HepG2 (cell line): ENCODE results near the gene VGF. TPM values are rescaled to one million over a fixed set of nuclear protein-coding genes. Genes with fewer than 3 reads are reported as not detected.

Experiments
- ARID3A ChIP-seq: IDR thresholded peaks from 2 replicates; pipeline ENCODE4 v1.6.1; 2012; ENCODE audit warnings: low read depth, low read length, improper control_type of control experiment
- CEBPB ChIP-seq: IDR thresholded peaks from 2 replicates; pipeline ENCODE4 v1.6.1; 2011; ENCODE audit warnings: low read depth, low read length, improper control_type of control experiment, borderline replicate concordance
- FOSL1 ChIP-seq: sonication (generic); formaldehyde crosslinking; IDR thresholded peaks from 2 replicates; pipeline ENCODE4 v1.9.0; 2021; ENCODE audit warnings: missing genetic modification reagents, borderline replicate concordance
- ISL2 ChIP-seq: sonication (generic); formaldehyde crosslinking; IDR thresholded peaks from 2 replicates; pipeline ENCODE4 v1.5.0; 2020; ENCODE audit warnings: missing genetic modification reagents
- MAZ ChIP-seq, 2 experiments: sonication (generic) in 1 of 2; formaldehyde crosslinking in 1 of 2; IDR thresholded peaks; 2 replicates each; pipeline versions ENCODE4 v1.5.0 to v1.6.1; 2012 to 2020; ENCODE audit warnings: low read depth in 2 of 2, mild to moderate bottlenecking in 2 of 2, borderline replicate concordance in 1 of 2, improper control_type of control experiment in 1 of 2, low read length in 1 of 2, missing genetic modification reagents in 1 of 2, moderate library complexity in 1 of 2
- POLR2A ChIP-seq, 2 experiments: IDR thresholded peaks; 2 replicates each; pipeline ENCODE4 v1.6.1; 2011; ENCODE audit warnings: low read depth in 2 of 2, low read length in 2 of 2, mild to moderate bottlenecking in 1 of 2, moderate library complexity in 1 of 2; ENCODE audit not compliant: insufficient read depth in 1 of 2
- UBTF ChIP-seq: sonication (generic); formaldehyde crosslinking; IDR thresholded peaks from 2 replicates; pipeline ENCODE4 v1.4.0; 2020; ENCODE audit warnings: mild to moderate bottlenecking, missing genetic modification reagents
- ZBTB44 ChIP-seq: sonication (generic); formaldehyde crosslinking; IDR thresholded peaks from 2 replicates; pipeline ENCODE4 v1.4.0; 2020; ENCODE audit warnings: missing genetic modification reagents
- ZNF318 ChIP-seq: sonication (generic); formaldehyde crosslinking; IDR thresholded peaks from 2 replicates; pipeline ENCODE4 v1.4.0; 2020; ENCODE audit warnings: mild to moderate bottlenecking, missing genetic modification reagents
- ZNF501 ChIP-seq: sonication (generic); formaldehyde crosslinking; IDR thresholded peaks from 2 replicates; pipeline ENCODE4 v1.5.1; 2020; ENCODE audit warnings: mild to moderate bottlenecking, moderate library complexity, missing genetic modification reagents
- ZNF775 ChIP-seq: sonication (generic); formaldehyde crosslinking; IDR thresholded peaks from 2 replicates; pipeline ENCODE4 v1.4.0; 2020; ENCODE audit warnings: missing genetic modification reagents, mild to moderate bottlenecking, moderate library complexity, borderline replicate concordance
- ZSCAN30 ChIP-seq: sonication (generic); formaldehyde crosslinking; IDR thresholded peaks from 2 replicates; pipeline ENCODE4 v1.5.0; 2020; ENCODE audit warnings: mild to moderate bottlenecking, missing genetic modification reagents
- polyA plus RNA-seq, 8 experiments: library from polyadenylated mRNA; depleted of rRNA in 3 of 8; stranded (reverse) in 7 of 8; unstranded in 1 of 8; fragments of >200 nt; fragmentation: Illumina TruSeq in 4 of 8; extraction: Trizol in 4 of 8; gene quantifications; 2 replicates each; pipeline versions ENCODE4 v1.2.1 to v1.2.3, GENCODE V29; 2011 to 2016; ENCODE audit warnings: low read depth in 4 of 8, missing spikeins in 1 of 8, mixed read lengths in 1 of 8; ENCODE audit not compliant: insufficient read depth in 1 of 8
- total RNA-seq, 5 experiments: library from RNA; depleted of rRNA; stranded (reverse); fragments of >200 nt; fragmentation: Illumina TruSeq; extraction: Trizol; gene quantifications; 2 replicates each; pipeline ENCODE4 v1.2.3, GENCODE V29; 2016; ENCODE audit warnings: low read depth in 1 of 5

The VGF gene
- total and polyA plus RNA-seq, 2 of the 13 experiments (the other 11 are each of a cell fraction or from before 2014, with no cell fraction given) = 0.12 to 0.46 TPM

GRCh38 chr7:101121991-101122932 is 43.1 kb downstream of the VGF start (continued):
- 0 out of 2 replicates have a peak, but pooled peaks have one; percentile 63 for TF ChIP-seq ZNF318
- TF ChIP-seq ZNF501 (CRISPR knock-in tag) = no peak
- peak; percentile 26; the same call in 1 of the 2 replicates for TF ChIP-seq ARID3A
- TF ChIP-seq UBTF = peak; percentile 57; the same call in 1 of the 2 replicates
- 0 out of 2 replicates have a peak, but pooled peaks have one; percentile 27 for TF ChIP-seq ZSCAN30
- peak; percentile 50; the same call in 1 of the 2 replicates for TF ChIP-seq CEBPB
- no peak for TF ChIP-seq ZBTB44 (CRISPR knock-in tag)
- peak; percentile 32; the same call in 1 of the 2 replicates for TF ChIP-seq MAZ (IDR thresholded peaks at IDR 0.05; ENCODE audit: borderline replicate concordance, low read depth, low read length)
- TF ChIP-seq MAZ (CRISPR knock-in tag; IDR thresholded peaks at IDR 0.05; ENCODE audit: low read depth) = 0 out of 2 replicates have a peak, but pooled peaks have one; percentile 50
- peak; percentile 59 to 87 for TF ChIP-seq POLR2A (IDR thresholded peaks at IDR 0.05; ENCODE audit: insufficient read depth in 1 of 2, low read depth in 2 of 2, low read length in 2 of 2)
- TF ChIP-seq FOSL1 (CRISPR knock-in tag) = peak; percentile 36; the same call in 1 of the 2 replicates
- 0 out of 2 replicates have a peak, but pooled peaks have one; percentile 15 for TF ChIP-seq ISL2 (CRISPR knock-in tag)
- peak; percentile 93; the same call in 1 of the 2 replicates for TF ChIP-seq ZNF775
